GM18873 (cell line): ENCODE data around the gene ENTPD2.

Experiments used
- ATAC-seq: cut with Tn5 transposase; IDR thresholded peaks from one replicate; pipeline ENCODE4 v1.9.1; 2021; ENCODE audit warnings: mild to moderate bottlenecking, moderate library complexity, moderate number of reproducible peaks; ENCODE audit not compliant: unreplicated experiment, low FRiP score

The ENTPD2 gene

GRCh38 chr9:137032858-137033257 is 21.0 kb downstream of the ENTPD2 start:
- ATAC-seq = no peak

GRCh38 chr9:137031904-137032640 is 21.8 kb downstream of the ENTPD2 start, which contains the start of gene FUT7:
Gene FUT7 (minus strand): TSS chr9:137032088. CDS start chr9:137031991, 97 bp downstream.
- no peak for ATAC-seq

DNA sequence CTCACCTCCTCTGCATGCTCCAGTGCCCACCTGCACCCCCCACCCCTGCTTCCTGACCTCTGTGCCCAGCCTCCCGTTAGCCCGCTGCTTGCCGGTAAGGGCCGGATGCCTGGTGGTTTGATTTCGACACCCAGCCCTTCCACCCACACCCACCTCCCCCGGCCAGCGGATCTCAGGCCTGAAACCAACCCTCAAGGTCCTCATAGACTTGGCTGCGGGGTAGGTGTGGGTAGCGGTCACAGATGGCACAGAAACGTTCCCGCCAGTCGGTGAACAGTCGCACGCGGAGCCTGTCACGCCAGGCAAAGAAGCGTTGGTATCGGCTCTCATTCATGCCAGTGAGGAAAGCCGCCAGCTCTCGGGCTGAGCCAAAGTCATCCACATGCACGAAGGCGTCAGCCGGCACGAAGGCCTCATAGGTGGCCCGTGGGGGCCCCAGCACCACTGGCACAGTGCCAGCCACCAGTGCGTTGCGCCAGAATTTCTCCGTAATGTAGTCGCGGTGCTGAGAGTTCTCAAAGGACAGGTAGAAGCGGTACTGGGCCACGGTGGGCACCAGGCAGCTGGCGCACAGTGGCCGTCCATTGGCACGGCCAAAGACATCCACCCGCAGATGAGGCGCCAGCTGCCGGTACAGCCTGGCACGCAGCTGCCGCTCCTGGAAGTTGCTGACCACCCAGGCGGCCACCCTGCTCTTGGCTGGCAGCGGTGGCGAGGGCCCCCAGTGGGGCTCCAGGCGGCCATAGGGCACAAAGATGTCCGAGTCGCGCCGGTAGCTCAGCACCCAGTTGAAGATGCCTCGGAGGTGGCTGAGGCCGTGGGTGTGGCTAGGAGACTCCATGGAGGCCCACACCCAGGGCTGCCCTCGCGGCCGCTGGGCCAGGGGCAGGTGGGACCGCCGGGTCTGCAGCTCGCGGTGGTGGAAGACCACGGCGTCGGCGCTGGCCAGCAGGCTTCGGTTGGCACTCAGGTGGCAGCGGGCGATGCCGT is 23.0 kb downstream of the ENTPD2 start:
- ATAC-seq = no peak

- ATAC-seq = no peak
These were observed 23.9 kb downstream of the ENTPD2 start for GRCh38 chr9:137030006-137030405.

DNA sequence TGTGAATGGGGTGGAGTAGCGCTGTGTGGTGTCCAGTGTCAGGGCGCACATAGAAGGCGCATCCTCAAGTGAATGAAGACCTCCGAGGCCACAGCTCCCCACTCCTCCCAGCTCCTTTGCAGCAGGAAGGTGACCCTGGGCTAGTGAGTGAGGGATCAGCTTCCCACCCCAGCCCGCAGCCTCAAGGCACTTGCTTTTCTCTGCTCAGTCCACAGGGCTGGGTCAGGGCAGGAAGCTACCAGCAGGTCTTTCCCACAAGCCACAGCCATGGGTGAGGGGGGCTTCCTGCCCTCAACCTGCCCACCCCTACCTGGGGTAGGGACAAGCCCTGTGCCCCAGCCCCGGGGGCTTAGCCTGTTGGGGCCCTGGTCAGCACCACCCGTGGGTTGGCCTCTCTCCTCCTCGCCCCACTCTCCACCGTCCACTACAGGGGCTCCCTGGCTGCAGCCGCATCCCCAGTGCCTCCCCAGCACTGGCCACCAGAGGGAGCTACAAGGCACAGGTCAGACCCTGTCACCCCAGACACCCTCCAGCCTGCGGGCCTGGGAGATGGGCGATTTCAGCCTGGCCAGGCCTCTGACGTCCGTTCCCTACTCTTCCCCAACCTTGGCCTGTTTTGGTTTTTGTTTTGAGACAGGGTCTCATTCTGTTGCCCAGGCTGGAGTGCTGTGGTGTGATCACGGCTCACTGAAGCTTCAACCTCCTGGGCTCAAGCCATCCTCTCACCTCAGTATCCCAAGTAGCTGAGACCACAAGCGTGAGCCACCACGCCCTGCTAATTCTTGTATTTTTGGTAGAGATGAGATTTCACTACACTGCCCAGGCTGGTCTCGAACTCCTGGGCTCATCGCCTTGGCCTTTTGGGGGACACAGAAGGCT is 24.6 kb downstream of the ENTPD2 start:
- ATAC-seq = no peak

DNA sequence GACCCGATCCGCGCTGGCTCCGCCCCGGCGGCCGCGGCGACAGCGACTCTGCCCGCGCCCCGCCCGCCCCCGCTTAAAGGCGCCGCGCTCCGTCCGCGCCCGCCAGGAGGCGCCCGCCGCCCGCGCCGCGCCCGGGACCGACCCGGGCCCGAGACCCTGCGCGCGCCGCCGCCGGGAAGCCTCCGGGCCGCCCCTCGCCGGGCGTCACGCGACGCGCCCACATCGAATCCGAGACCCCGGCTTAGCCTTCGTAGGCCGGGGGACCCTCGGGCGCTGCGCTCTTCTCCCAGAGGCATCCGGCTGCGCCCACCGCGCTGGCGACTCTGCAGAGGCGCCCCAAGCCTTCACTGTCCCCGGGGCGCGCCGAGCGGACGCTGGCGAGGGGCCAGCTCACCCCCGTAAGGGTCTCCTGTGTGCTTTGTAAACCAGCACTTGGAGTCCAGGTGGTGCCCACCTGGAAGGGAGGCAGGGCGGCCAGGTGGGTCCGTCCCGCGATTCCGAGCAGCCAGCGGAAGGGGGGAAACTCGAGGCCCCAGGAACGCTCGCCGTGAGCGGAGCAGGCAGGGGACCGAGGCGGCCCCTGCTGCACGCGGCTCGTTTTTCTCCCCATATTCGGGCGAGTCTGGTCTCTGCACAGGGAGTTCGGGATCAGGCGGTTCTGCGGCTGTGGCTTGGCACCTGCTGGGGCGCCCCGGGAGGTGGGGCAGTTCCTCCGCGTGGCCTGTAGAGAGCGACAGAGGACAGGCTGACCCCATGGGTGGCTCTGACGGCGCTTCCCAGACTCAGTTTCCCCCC is 25.4 kb downstream of the ENTPD2 start:
- no peak for ATAC-seq

GRCh38 chr9:137027369-137028262 is 26.2 kb downstream of the ENTPD2 start, which contains the start of gene ABCA2:
Gene ABCA2 (minus strand): TSS chr9:137028237. CDS start chr9:137028140, 97 bp downstream.
- ATAC-seq = no peak

DNA sequence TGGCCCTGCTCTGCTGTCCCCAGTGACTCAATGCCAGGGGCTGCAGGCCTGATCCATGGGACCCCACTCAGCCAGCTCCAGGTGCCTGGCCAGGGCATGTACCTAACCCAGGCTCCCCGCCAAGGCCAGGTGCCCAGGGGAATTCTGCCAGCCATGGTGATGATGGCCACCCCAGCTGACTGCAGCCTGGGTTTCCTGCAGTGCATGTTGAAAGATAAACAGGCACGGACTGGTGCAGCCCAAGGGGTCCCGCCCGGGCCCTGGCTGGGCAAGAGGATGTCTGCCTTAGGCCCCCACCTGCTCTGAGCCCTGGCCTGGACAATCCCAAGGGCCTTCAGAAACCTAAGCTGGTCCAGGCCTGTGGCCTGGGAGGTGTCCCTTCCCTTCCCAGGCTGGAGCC is 27.0 kb downstream of the ENTPD2 start:
- no peak for ATAC-seq

- ATAC-seq = no peak
These were observed 27.5 kb downstream of the ENTPD2 start for GRCh38 chr9:137026384-137026783.

GRCh38 chr9:137025517-137025966 is 28.3 kb downstream of the ENTPD2 start:
- no peak for ATAC-seq

- no peak for ATAC-seq
These were observed 30.3 kb downstream of the ENTPD2 start for GRCh38 chr9:137023583-137023991.

DNA sequence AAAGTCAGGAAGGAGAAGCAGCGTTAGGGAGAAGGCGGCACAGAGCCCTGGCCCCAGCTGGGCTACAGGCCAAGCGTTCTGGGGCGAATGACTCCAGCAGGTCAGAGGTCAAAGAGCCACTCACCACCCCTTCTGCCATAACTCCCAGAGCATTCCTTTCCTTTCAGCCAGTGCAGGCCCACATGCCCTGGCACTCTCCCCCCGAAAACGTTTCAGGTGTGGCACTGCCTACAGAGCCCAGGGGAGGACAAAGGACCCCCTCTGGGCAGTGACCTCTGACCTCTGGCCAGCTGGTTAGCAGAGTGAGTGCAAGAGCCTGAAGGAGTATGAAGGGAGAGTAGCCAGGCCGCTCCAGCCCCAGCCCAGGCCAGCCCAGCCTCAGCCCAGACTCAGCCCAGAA is 30.7 kb downstream of the ENTPD2 start:
- no peak for ATAC-seq

GRCh38 chr9:137022662-137023008 is 31.2 kb downstream of the ENTPD2 start:
- no peak for ATAC-seq

GRCh38 chr9:137021979-137022661 is 31.7 kb downstream of the ENTPD2 start:
- no peak for ATAC-seq

DNA sequence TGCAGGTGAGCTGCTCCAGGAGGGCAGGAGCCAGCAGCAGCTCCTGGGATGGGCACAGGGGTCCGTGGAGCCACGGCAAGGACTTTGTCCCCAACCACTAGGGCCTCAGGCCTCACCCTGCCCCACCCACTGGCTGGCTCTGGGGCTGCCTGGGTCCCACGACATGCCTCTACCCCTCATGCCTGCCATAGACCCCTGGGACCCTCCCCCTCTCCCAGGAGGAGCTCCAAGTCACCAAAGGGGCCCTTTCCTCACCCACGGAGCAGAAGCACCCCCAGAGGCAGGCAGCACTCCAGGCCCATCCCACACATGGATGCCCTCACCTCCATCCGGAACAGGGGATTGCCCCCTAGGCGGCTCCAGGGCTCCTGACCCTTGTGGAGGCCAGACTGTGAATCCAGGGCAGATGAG is 32.3 kb downstream of the ENTPD2 start:
- no peak for ATAC-seq

- no peak for ATAC-seq
These were observed 32.9 kb downstream of the ENTPD2 start for GRCh38 chr9:137020771-137021567.
